ENCODE measurements around the gene PIGN.

Gene PIGN

DNA sequence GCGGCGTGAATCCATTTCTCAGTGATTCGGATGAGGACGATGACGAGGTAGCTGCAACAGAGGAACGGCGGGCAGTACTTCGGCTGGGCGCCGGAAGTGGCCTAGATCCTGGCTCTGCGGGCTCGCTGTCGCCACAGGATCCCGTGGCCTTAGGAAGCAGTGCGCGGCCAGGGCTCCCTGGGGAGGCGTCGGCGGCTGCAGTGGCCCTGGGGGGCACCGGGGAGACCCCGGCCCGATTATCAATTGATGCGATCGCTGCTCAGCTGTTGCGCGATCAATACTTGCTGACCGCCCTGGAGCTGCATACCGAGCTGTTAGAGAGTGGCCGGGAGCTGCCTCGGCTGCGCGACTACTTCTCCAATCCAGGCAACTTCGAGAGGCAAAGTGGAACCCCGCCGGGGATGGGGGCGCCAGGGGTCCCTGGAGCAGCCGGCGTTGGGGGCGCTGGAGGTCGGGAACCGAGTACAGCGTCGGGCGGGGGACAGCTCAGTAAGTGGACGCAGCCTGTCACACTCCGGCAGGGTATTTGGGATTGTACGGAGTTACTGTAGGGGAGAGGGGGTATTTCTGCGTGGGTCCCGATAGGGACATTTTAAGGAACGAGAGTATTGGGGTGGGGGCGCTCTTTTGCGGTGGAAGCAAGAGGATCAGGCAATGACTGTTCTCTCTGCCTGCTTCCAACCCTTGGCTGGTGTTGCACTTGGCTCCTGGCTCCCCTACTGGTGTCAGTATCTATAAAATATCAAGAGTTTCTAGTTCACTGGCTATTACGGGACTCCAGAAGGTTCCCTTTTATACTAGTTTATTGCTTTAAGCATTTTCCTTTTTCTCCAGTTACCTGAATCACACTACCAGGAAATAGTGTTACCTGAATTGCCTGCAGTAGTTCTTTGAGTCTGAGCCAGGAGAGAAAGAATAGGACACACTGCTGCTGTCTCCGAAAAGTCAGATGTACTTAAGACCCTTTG lies 971 bp upstream of the PIGN start:
- no peak for TF ChIP-seq POLR2AphosphoS5 (IDR thresholded peaks at IDR 0.05; ENCODE audit: low read depth, low read length)
- no peak for TF ChIP-seq SIN3A (IDR thresholded peaks at IDR 0.05; ENCODE audit: borderline replicate concordance, insufficient read depth, low read length)
- no peak for TF ChIP-seq TAF1 (IDR thresholded peaks at IDR 0.05; ENCODE audit: borderline replicate concordance, insufficient read depth, low read length)
- no peak for TF ChIP-seq FOXP2 (optimal IDR thresholded peaks at IDR 0.05; ENCODE audit: borderline replicate concordance, extremely low read depth, extremely low read length, insufficient read depth)
- no peak for TF ChIP-seq REST (IDR thresholded peaks at IDR 0.05; ENCODE audit: insufficient read depth in 1 of 2, low read depth in 2 of 2, low read length in 2 of 2)

- TF ChIP-seq FOXP2 (optimal IDR thresholded peaks at IDR 0.05; ENCODE audit: borderline replicate concordance, extremely low read depth, extremely low read length, insufficient read depth): no peak
- no peak for TF ChIP-seq REST (IDR thresholded peaks at IDR 0.05; ENCODE audit: insufficient read depth in 1 of 2, low read depth in 2 of 2, low read length in 2 of 2)
- TF ChIP-seq TAF1 (IDR thresholded peaks at IDR 0.05; ENCODE audit: borderline replicate concordance, insufficient read depth, low read length): no peak
- TF ChIP-seq SIN3A (IDR thresholded peaks at IDR 0.05; ENCODE audit: borderline replicate concordance, insufficient read depth, low read length): no peak
- no peak for TF ChIP-seq POLR2AphosphoS5 (IDR thresholded peaks at IDR 0.05; ENCODE audit: low read depth, low read length)
These were observed 420 bp downstream of the PIGN start for GRCh38 chr18:62186499-62186773.

DNA sequence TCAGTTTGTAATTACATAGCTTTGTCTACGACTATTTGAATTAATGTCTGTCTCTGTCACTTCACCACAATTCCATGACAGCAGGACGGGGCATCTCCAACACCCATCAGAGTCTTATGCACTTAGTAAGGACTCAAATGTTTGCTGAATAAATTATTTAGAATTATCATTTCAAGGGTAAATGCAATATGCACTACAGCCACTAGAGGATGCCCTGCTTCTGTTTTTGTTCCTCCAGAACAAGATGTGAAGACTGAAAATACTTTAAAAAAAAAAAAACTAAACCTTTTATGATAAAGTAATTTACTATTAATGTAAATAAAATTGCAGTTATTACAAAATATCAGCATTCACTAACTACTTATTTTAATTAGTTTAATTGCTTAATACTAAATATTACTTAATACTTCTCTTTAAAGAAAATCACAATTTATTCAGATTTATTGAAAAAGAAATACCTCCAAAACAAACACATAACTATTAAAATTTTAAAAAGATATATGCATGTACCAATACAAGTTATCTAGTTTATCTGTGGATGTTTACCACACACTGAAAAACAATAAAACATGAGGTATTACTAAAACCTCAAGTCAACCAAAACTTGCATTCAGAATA lies 3.2 kb downstream of the PIGN start:
- TF ChIP-seq POLR2AphosphoS5 (IDR thresholded peaks at IDR 0.05; ENCODE audit: low read depth, low read length): no peak
- no peak for TF ChIP-seq SIN3A (IDR thresholded peaks at IDR 0.05; ENCODE audit: borderline replicate concordance, insufficient read depth, low read length)
- TF ChIP-seq FOXP2 (optimal IDR thresholded peaks at IDR 0.05; ENCODE audit: borderline replicate concordance, extremely low read depth, extremely low read length, insufficient read depth): no peak
- no peak for TF ChIP-seq REST (IDR thresholded peaks at IDR 0.05; ENCODE audit: insufficient read depth in 1 of 2, low read depth in 2 of 2, low read length in 2 of 2)
- no peak for TF ChIP-seq TAF1 (IDR thresholded peaks at IDR 0.05; ENCODE audit: borderline replicate concordance, insufficient read depth, low read length)

DNA sequence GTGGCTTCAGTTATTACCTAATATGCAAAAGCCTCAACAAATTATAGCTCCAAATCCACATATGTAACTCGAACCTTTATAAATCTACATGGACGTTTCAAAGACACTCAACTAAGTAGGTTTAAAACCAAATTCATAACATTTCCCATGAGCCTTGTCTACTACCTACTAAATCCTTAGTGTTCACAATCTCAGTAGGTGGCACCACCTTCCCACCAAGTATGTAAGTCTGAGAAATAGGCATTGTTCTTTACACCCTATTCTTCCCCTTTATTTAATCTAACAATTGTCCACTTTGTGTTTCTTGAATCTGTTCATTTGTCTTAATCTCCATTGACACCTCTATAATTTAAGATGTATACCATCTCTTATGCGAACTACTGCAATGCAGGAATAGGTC lies 4.6 kb downstream of the PIGN start:
- TF ChIP-seq POLR2AphosphoS5 (IDR thresholded peaks at IDR 0.05; ENCODE audit: low read depth, low read length): no peak
- TF ChIP-seq FOXP2 (optimal IDR thresholded peaks at IDR 0.05; ENCODE audit: borderline replicate concordance, extremely low read depth, extremely low read length, insufficient read depth): no peak
- TF ChIP-seq SIN3A (IDR thresholded peaks at IDR 0.05; ENCODE audit: borderline replicate concordance, insufficient read depth, low read length): no peak
- TF ChIP-seq TAF1 (IDR thresholded peaks at IDR 0.05; ENCODE audit: borderline replicate concordance, insufficient read depth, low read length): no peak
- no peak for TF ChIP-seq REST (IDR thresholded peaks at IDR 0.05; ENCODE audit: insufficient read depth in 1 of 2, low read depth in 2 of 2, low read length in 2 of 2)

Data from PFSK-1 (cell line).